ENCODE measurements around the gene AMDHD2.
"Not testable (repeated sequence)": the region's sequence is repeated elsewhere in the genome, so short reads cannot be mapped to it uniquely, and the experiment has no call there.

The AMDHD2 gene

GRCh38 chr16:2518823-2519710 lies 1.1 kb upstream of the AMDHD2 start:
- no peak for FAIRE-seq

GRCh38 chr16:2519711-2520080 lies 475 bp upstream of the AMDHD2 start:
- FAIRE-seq: no peak

GRCh38 chr16:2520784-2521531 lies 787 bp downstream of the AMDHD2 start:
- FAIRE-seq: no peak

- no peak for FAIRE-seq
Observed at GRCh38 chr16:2523801-2524231, 3.6 kb downstream of the AMDHD2 start.

- FAIRE-seq: no peak
Observed at GRCh38 chr16:2524339-2524938, 4.3 kb downstream of the AMDHD2 start.

- no peak for FAIRE-seq
Observed at GRCh38 chr16:2526135-2526534, 6.0 kb downstream of the AMDHD2 start.

GRCh38 chr16:2527071-2527783 lies 7.1 kb downstream of the AMDHD2 start:
- FAIRE-seq: no peak

GRCh38 chr16:2527784-2528100 lies 7.6 kb downstream of the AMDHD2 start:
- no peak for FAIRE-seq

GRCh38 chr16:2528161-2529060 lies 8.2 kb downstream of the AMDHD2 start:
- FAIRE-seq: no peak

- no peak for FAIRE-seq
Observed at GRCh38 chr16:2529061-2529931, 9.1 kb downstream of the AMDHD2 start.

GRCh38 chr16:2529961-2530628 lies 9.9 kb downstream of the AMDHD2 start:
- no peak for FAIRE-seq

GRCh38 chr16:2530629-2531318 lies 10.6 kb downstream of the AMDHD2 start:
- no peak for FAIRE-seq

- no peak for FAIRE-seq
Observed at GRCh38 chr16:2531371-2531695, 11.2 kb downstream of the AMDHD2 start, which contains the start of gene CEMP1. Gene CEMP1, minus strand, starts transcription at chr16:2531408. Its CDS starts 335 bp downstream, at chr16:2531073.

- FAIRE-seq: no peak
Observed at GRCh38 chr16:2531696-2532493, 11.7 kb downstream of the AMDHD2 start.

- FAIRE-seq: no peak
Observed at GRCh38 chr16:2532494-2533141, 12.4 kb downstream of the AMDHD2 start.

GRCh38 chr16:2533142-2533755 lies 13.1 kb downstream of the AMDHD2 start:
- not testable (repeated sequence) for FAIRE-seq

- no peak for FAIRE-seq
Observed at GRCh38 chr16:2533912-2534311, 13.7 kb downstream of the AMDHD2 start.

GRCh38 chr16:2534335-2534734 lies 14.2 kb downstream of the AMDHD2 start:
- FAIRE-seq: not testable (repeated sequence)
